Effector memory CD4-positive, alpha-beta T cell (primary cell): ENCODE measurements around the gene FOS.

ENCODE experiments used
- DNase-seq, 3 donors: peaks; one replicate each; pipeline ENCODE4 v3.0.0-alpha.2; 2020
- H3K27ac ChIP-seq: 2 replicates; pipeline ENCODE4 v1.7.0; 2013; ENCODE audit warnings: mild to moderate bottlenecking, low read length, moderate library complexity; ENCODE audit not compliant: insufficient read depth, poor library complexity, severe bottlenecking
- H3K27me3 ChIP-seq: replicated peaks from 2 replicates; pipeline ENCODE4 v1.7.0; 2013; ENCODE audit warnings: mild to moderate bottlenecking, low read length; ENCODE audit not compliant: insufficient read depth, control insufficient read depth, poor library complexity, severe bottlenecking
- H3K36me3 ChIP-seq: 2 replicates; pipeline ENCODE4 v1.7.0; 2013; ENCODE audit warnings: mild to moderate bottlenecking, low read length, moderate library complexity; ENCODE audit not compliant: control insufficient read depth, insufficient read depth
- H3K4me1 ChIP-seq: 2 replicates; pipeline ENCODE4 v1.7.0; 2013; ENCODE audit warnings: low read length, mild to moderate bottlenecking; ENCODE audit not compliant: control insufficient read depth, insufficient read depth, poor library complexity, severe bottlenecking
- H3K4me3 ChIP-seq: 2 replicates; pipeline ENCODE4 v1.7.0; 2013; ENCODE audit warnings: low read length, low read depth, mild to moderate bottlenecking; ENCODE audit not compliant: insufficient read depth, poor library complexity, severe bottlenecking
- H3K9me3 ChIP-seq: 2 replicates; pipeline ENCODE4 v1.7.0; 2013; ENCODE audit warnings: mild to moderate bottlenecking, low read length, moderate library complexity; ENCODE audit not compliant: control insufficient read depth

The FOS gene

GRCh38 chr14:75331471-75331870 lies 52.8 kb downstream of the FOS start:
- Histone ChIP-seq H3K4me1 (peaks cover 11% of the 10 kb centered on the region), H3K36me3 (no peaks in the 10 kb centered on the region)

More at GRCh38 chr14:75331471-75331870, 52.8 kb downstream of the FOS start:
- Histone ChIP-seq H3K4me3 (no peak overlapping the region), H3K9me3 (no peaks in the 10 kb centered on the region), H3K27me3 (no peaks in the 10 kb centered on the region), H3K27ac (no peak overlapping the region)
- DNase-seq = no peak
